Kasumi-1 (cell line): Measurements from ENCODE around the gene UTP3.
"Not testable (repeated sequence)": the region's sequence is repeated elsewhere in the genome, so short reads cannot be mapped to it uniquely, and the experiment has no call there.

Experiments
- DNase-seq, 2 experiments: peaks; one replicate each; lab custom pipeline; 2025; lab: John Stamatoyannopoulos, UW

Gene UTP3

GRCh38 chr4:70687821-70688794 is at the start of gene UTP3:
UTP3 (plus strand) TSS chr4:70688532; CDS start chr4:70688678, 146 bp downstream.
- peak; percentile 99 for DNase-seq

GRCh38 chr4:70640192-70640591 is 48.1 kb upstream of the UTP3 start:
- no peak for DNase-seq

- DNase-seq: not testable (repeated sequence)
Observed at GRCh38 chr4:70650741-70651140, 37.6 kb upstream of the UTP3 start.

GRCh38 chr4:70651864-70652506 is 36.3 kb upstream of the UTP3 start:
- peak; percentile 54 to 69 for DNase-seq

GRCh38 chr4:70654605-70655011 is 33.7 kb upstream of the UTP3 start:
- no peak for DNase-seq

- DNase-seq: no peak
Observed at GRCh38 chr4:70657326-70657725, 31.0 kb upstream of the UTP3 start.

GRCh38 chr4:70658418-70658817 is 29.9 kb upstream of the UTP3 start:
- no peak for DNase-seq

- no peak for DNase-seq
Observed at GRCh38 chr4:70660106-70660505, 28.2 kb upstream of the UTP3 start.

GRCh38 chr4:70661309-70661922 is 26.9 kb upstream of the UTP3 start:
- not testable (repeated sequence) for DNase-seq

- DNase-seq: peak in 1 of 2 experiments; percentile 3
Observed at GRCh38 chr4:70666369-70666768, 22.0 kb upstream of the UTP3 start, which contains the start of gene JCHAIN. JCHAIN (minus strand) TSS chr4:70666508; CDS start chr4:70666490, 18 bp downstream.

GRCh38 chr4:70667740-70668535 is 20.4 kb upstream of the UTP3 start:
- DNase-seq: no peak

- no peak for DNase-seq
Observed at GRCh38 chr4:70670332-70671014, 17.9 kb upstream of the UTP3 start.

- DNase-seq: no peak
Observed at GRCh38 chr4:70671091-70671490, 17.2 kb upstream of the UTP3 start.

GRCh38 chr4:70674191-70674590 is 14.1 kb upstream of the UTP3 start:
- DNase-seq: no peak

- no peak for DNase-seq
Observed at GRCh38 chr4:70674731-70675130, 13.6 kb upstream of the UTP3 start.

- DNase-seq: no peak
Observed at GRCh38 chr4:70676554-70677090, 11.7 kb upstream of the UTP3 start.

GRCh38 chr4:70678383-70678999 is 9.8 kb upstream of the UTP3 start:
- DNase-seq: no peak

GRCh38 chr4:70680934-70681333 is 7.4 kb upstream of the UTP3 start:
- no peak for DNase-seq

GRCh38 chr4:70681704-70682103 is 6.6 kb upstream of the UTP3 start:
- DNase-seq: no peak

GRCh38 chr4:70682142-70682541 is 6.2 kb upstream of the UTP3 start:
- not testable (repeated sequence) for DNase-seq
